Measurements from ENCODE around the gene DENND1A. TPM values are rescaled to one million over a fixed set of nuclear protein-coding genes. Genes with fewer than 3 reads are reported as not detected.
"Not testable (repeated sequence)": the region's sequence is repeated elsewhere in the genome, so short reads cannot be mapped to it uniquely, and the experiment has no call there.

Gene DENND1A
- total RNA-seq, 3 donors from 2014 or later, result 18.4 to 21.3 (median 20.1) TPM

- Histone ChIP-seq H3K4me3 (no peak overlapping the region), H3K4me1 (no peaks in the 10 kb centered on the region), H3K36me3 (no peaks in the 10 kb centered on the region), H3K27me3 (no peaks in the 10 kb centered on the region), H3K9me3 (no peaks in the 10 kb centered on the region), H3K27ac (no peak overlapping the region)
- TF ChIP-seq POLR2A (IDR thresholded peaks at IDR 0.05) (no peak), POLR2AphosphoS5 (IDR thresholded peaks at IDR 0.05) (no peak), CTCF (IDR thresholded peaks at IDR 0.05) (no peak)
- DNase-seq (ENCODE audit: low spot score in 2 of 2), result no peak
- intact Hi-C loops (cut with DNase I; ENCODE audit: low total_unique reads), result no loop called here
Measured at GRCh38 chr9:123922911-123923310, 7.0 kb downstream of the DENND1A start.

- Histone ChIP-seq H3K36me3 (no peaks in the 10 kb centered on the region), H3K9me3 (no peaks in the 10 kb centered on the region), H3K27me3 (no peaks in the 10 kb centered on the region), H3K4me1 (no peaks in the 10 kb centered on the region), H3K27ac (no peak overlapping the region), H3K4me3 (no peak overlapping the region)
- no peak for TF ChIP-seq POLR2A (IDR thresholded peaks at IDR 0.05)
- no peak for TF ChIP-seq POLR2AphosphoS5 (IDR thresholded peaks at IDR 0.05)
- no peak for TF ChIP-seq CTCF (IDR thresholded peaks at IDR 0.05)
- no peak for DNase-seq (ENCODE audit: low spot score in 2 of 2)
- intact Hi-C loops (cut with DNase I; ENCODE audit: low total_unique reads), result no loop called here
Measured at GRCh38 chr9:123922431-123922830, 7.5 kb downstream of the DENND1A start.

GRCh38 chr9:123914517-123915196 lies 15.3 kb downstream of the DENND1A start:
- Histone ChIP-seq H3K27ac (no peak overlapping the region), H3K9me3 (no peaks in the 10 kb centered on the region), H3K4me3 (no peak overlapping the region), H3K36me3 (no peaks in the 10 kb centered on the region), H3K27me3 (no peaks in the 10 kb centered on the region), H3K4me1 (no peaks in the 10 kb centered on the region)
- intact Hi-C loops (cut with DNase I; ENCODE audit: low total_unique reads), result no loop called here
- DNase-seq (ENCODE audit: low spot score in 2 of 2), result no peak
- TF ChIP-seq POLR2A (IDR thresholded peaks at IDR 0.05) (no peak), POLR2AphosphoS5 (IDR thresholded peaks at IDR 0.05) (no peak)

- Histone ChIP-seq H3K36me3 (no peaks in the 10 kb centered on the region), H3K27me3 (no peaks in the 10 kb centered on the region), H3K9me3 (no peaks in the 10 kb centered on the region), H3K4me1 (no peaks in the 10 kb centered on the region), H3K27ac (no peak overlapping the region), H3K4me3 (no peak overlapping the region)
- TF ChIP-seq POLR2AphosphoS5 (IDR thresholded peaks at IDR 0.05), result no peak
- TF ChIP-seq POLR2A (IDR thresholded peaks at IDR 0.05), result no peak
- TF ChIP-seq CTCF (IDR thresholded peaks at IDR 0.05), result no peak
- no peak for DNase-seq (ENCODE audit: low spot score in 2 of 2)
- intact Hi-C loops (cut with DNase I; ENCODE audit: low total_unique reads), result no loop called here
Measured at GRCh38 chr9:123912167-123912897, 17.6 kb downstream of the DENND1A start.

GRCh38 chr9:123911024-123911423 lies 18.9 kb downstream of the DENND1A start:
- H3K9me3 ChIP-seq, result no peaks in the 10 kb centered on the region
- H3K36me3 ChIP-seq, result no peaks in the 10 kb centered on the region
- no peak for DNase-seq (ENCODE audit: low spot score in 2 of 2)
- H3K4me3 ChIP-seq, result no peak overlapping the region
- H3K27me3 ChIP-seq, result no peaks in the 10 kb centered on the region
- no peaks in the 10 kb centered on the region for H3K4me1 ChIP-seq
- TF ChIP-seq CTCF (IDR thresholded peaks at IDR 0.05) (no peak), POLR2A (IDR thresholded peaks at IDR 0.05) (no peak), POLR2AphosphoS5 (IDR thresholded peaks at IDR 0.05) (no peak)
- intact Hi-C loops (cut with DNase I; ENCODE audit: low total_unique reads), result no loop called here
- no peak overlapping the region for H3K27ac ChIP-seq

- H3K4me3 ChIP-seq; DNase-seq (ENCODE audit: low spot score in 2 of 2); H3K27me3 ChIP-seq; intact Hi-C loops (cut with DNase I; ENCODE audit: low total_unique reads); H3K27ac ChIP-seq; H3K4me1 ChIP-seq; H3K9me3 ChIP-seq; H3K36me3 ChIP-seq: not testable (repeated sequence)
Measured at GRCh38 chr9:123909192-123909591, 20.7 kb downstream of the DENND1A start.

GRCh38 chr9:123903550-123903949 lies 26.4 kb downstream of the DENND1A start:
- intact Hi-C loops (cut with DNase I; ENCODE audit: low total_unique reads); H3K27ac ChIP-seq; DNase-seq (ENCODE audit: low spot score in 2 of 2); H3K27me3 ChIP-seq; H3K4me1 ChIP-seq; H3K36me3 ChIP-seq; H3K4me3 ChIP-seq: not testable (repeated sequence)
- peaks cover 0 to 10% of the 10 kb centered on the region in 2 donors for H3K9me3 ChIP-seq
